OCI-LY7 (cell line): ENCODE measurements around the gene RHBDL1.

Experiments used
- CTCF ChIP-seq: fragments of 200-600 bp; sonication (generic); conservative IDR thresholded peaks from 2 replicates; pipeline ENCODE4 v1.5.1; 2014; ENCODE audit warnings: mild to moderate bottlenecking, antibody characterized with exemption, low read length, moderate library complexity, mixed read lengths
- EZH2phosphoT487 ChIP-seq: fragments of 200-600 bp; sonication (generic); IDR thresholded peaks from 2 replicates; pipeline ENCODE4 v1.6.1; 2018; ENCODE audit warnings: low read depth, borderline replicate concordance, mild to moderate bottlenecking, mixed run types, antibody characterized with exemption, low read length, moderate library complexity, mixed read lengths

DNA sequence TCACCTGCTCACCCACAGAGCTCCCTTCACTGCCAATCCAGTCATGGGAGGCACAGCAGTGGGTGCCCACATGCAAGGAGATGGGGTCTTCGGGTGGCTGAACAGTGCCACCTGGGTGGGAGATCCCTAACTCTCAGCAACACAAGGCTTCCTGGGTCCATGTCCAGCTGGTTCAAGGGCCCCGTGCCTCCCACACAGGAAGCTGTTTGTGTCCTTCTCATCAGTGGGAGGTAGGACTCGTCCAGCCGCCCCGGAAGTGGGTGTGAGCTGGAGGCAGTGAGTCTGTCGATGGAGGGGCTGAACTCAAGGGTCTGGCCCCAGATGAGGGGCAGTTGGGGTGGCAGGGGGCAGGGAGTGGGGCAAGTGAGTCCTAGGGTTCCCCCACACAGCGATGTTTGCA lies 28.6 kb downstream of the RHBDL1 start:
- TF ChIP-seq CTCF (no peak), EZH2phosphoT487 (no peak)
